ENCODE results near the gene SP140.

GRCh38 chr2:230258483-230258882 is 32.9 kb downstream of the SP140 start:
- TF ChIP-seq CTCF (IDR thresholded peaks at IDR 0.05) (no peak), EZH2 (IDR thresholded peaks at IDR 0.05) (no peak)

All from neural progenitor cell (in vitro differentiated cells).